ENCODE data around the gene KIF20B.
"Not testable (repeated sequence)": the region's sequence is repeated elsewhere in the genome, so short reads cannot be mapped to it uniquely, and the experiment has no call there.

KIF20B gene

GRCh38 chr10:89685936-89686335 lies 15.5 kb upstream of the KIF20B start:
- DNase-seq (ENCODE audit: low read depth) = no peak

- no peak for DNase-seq (ENCODE audit: low read depth)
These were observed 11.4 kb upstream of the KIF20B start for GRCh38 chr10:89690027-89690426.

- no peak for DNase-seq (ENCODE audit: low read depth)
These were observed 9.0 kb upstream of the KIF20B start for GRCh38 chr10:89692416-89692815.

- no peak for DNase-seq (ENCODE audit: low read depth)
These were observed 8.2 kb upstream of the KIF20B start for GRCh38 chr10:89693176-89693575.

- DNase-seq (ENCODE audit: low read depth) = no peak
These were observed 6.1 kb upstream of the KIF20B start for GRCh38 chr10:89695307-89695706.

- DNase-seq (ENCODE audit: low read depth) = no peak
These were observed 3.4 kb upstream of the KIF20B start for GRCh38 chr10:89697946-89698345.

- peak; percentile 41 for DNase-seq (ENCODE audit: low read depth)
These were observed 1.8 kb upstream of the KIF20B start for GRCh38 chr10:89699581-89700064.

- no peak for DNase-seq (ENCODE audit: low read depth)
These were observed 508 bp upstream of the KIF20B start for GRCh38 chr10:89700923-89701241.

GRCh38 chr10:89702121-89702480 lies 711 bp downstream of the KIF20B start:
- no peak for DNase-seq (ENCODE audit: low read depth)

- no peak for DNase-seq (ENCODE audit: low read depth)
These were observed 4.1 kb downstream of the KIF20B start for GRCh38 chr10:89705466-89705865.

GRCh38 chr10:89706011-89706410 lies 4.6 kb downstream of the KIF20B start:
- DNase-seq (ENCODE audit: low read depth) = no peak

GRCh38 chr10:89707372-89707771 lies 6.0 kb downstream of the KIF20B start:
- DNase-seq (ENCODE audit: low read depth) = no peak

GRCh38 chr10:89710753-89711152 lies 9.4 kb downstream of the KIF20B start:
- DNase-seq (ENCODE audit: low read depth) = no peak

- no peak for DNase-seq (ENCODE audit: low read depth)
These were observed 33.2 kb downstream of the KIF20B start for GRCh38 chr10:89734616-89735015.

- DNase-seq (ENCODE audit: low read depth) = no peak
These were observed 37.3 kb downstream of the KIF20B start for GRCh38 chr10:89738551-89739209.

- no peak for DNase-seq (ENCODE audit: low read depth)
These were observed 39.9 kb downstream of the KIF20B start for GRCh38 chr10:89741126-89741762.

- DNase-seq (ENCODE audit: low read depth) = no peak
These were observed 42.6 kb downstream of the KIF20B start for GRCh38 chr10:89744026-89744425.

- DNase-seq (ENCODE audit: low read depth) = no peak
These were observed 44.5 kb downstream of the KIF20B start for GRCh38 chr10:89745903-89746302.

- DNase-seq (ENCODE audit: low read depth) = no peak
These were observed 49.1 kb downstream of the KIF20B start for GRCh38 chr10:89750441-89750840.

- DNase-seq (ENCODE audit: low read depth) = no peak
These were observed 54.0 kb downstream of the KIF20B start for GRCh38 chr10:89755374-89755773.

GRCh38 chr10:89759531-89759930 lies 58.1 kb downstream of the KIF20B start:
- DNase-seq (ENCODE audit: low read depth) = no peak

- DNase-seq (ENCODE audit: low read depth) = not testable (repeated sequence)
These were observed 62.3 kb downstream of the KIF20B start for GRCh38 chr10:89763671-89764070.

GRCh38 chr10:89771684-89772083 lies 70.3 kb downstream of the KIF20B start:
- no peak for DNase-seq (ENCODE audit: low read depth)

GRCh38 chr10:89773081-89773480 lies 71.7 kb downstream of the KIF20B start:
- no peak for DNase-seq (ENCODE audit: low read depth)
